Measurements from ENCODE around the gene IGSF22. TPM values are rescaled to one million over a fixed set of nuclear protein-coding genes. Genes with fewer than 3 reads are reported as not detected.

IGSF22 gene
- total and polyA plus RNA-seq, 2 of the 13 experiments (the other 11 are each of a cell fraction or from before 2014, with no cell fraction given) = not detected

DNA sequence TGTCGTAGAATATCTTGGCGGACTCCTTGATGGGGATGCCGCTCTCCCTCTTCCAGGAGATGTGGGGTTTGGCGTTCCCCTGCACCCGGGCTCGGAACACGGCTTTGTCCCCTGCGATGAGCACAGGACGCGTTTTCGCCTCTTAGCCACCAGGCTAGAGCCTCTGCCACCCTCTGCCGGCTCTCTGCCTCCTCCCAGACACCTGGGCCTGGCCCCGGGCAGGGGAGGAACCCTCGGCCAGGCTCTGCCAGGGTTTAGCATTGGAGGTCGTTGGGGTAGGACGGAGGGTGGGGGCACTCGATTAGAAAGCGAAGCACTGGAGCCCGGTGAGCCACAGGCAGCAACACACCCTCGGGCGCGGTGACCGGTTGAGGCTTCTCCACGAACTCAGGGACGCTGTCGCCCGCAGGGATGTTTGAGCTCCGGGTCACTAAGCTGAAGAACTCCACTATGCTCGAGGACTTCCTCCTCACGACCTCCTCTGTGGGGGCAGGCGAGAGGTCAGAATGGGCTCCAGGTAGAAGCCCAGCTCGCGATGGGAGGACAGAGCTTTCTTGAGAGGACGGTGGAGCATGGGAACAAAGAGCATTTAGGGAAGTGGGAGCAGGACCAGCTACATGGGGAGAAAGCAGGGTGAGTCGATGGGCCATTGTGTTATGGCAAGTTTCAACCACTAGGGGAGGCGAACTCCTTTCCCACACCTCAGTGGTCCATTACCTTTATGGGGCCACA, 4.3 kb downstream of the IGSF22 start (continued):
- 0 out of 2 replicates have a peak, but pooled peaks have one; percentile 34 for TF ChIP-seq MTA1 (CRISPR knock-in tag; IDR thresholded peaks at IDR 0.05; ENCODE audit: borderline replicate concordance)
- TF ChIP-seq, protein P1, sequence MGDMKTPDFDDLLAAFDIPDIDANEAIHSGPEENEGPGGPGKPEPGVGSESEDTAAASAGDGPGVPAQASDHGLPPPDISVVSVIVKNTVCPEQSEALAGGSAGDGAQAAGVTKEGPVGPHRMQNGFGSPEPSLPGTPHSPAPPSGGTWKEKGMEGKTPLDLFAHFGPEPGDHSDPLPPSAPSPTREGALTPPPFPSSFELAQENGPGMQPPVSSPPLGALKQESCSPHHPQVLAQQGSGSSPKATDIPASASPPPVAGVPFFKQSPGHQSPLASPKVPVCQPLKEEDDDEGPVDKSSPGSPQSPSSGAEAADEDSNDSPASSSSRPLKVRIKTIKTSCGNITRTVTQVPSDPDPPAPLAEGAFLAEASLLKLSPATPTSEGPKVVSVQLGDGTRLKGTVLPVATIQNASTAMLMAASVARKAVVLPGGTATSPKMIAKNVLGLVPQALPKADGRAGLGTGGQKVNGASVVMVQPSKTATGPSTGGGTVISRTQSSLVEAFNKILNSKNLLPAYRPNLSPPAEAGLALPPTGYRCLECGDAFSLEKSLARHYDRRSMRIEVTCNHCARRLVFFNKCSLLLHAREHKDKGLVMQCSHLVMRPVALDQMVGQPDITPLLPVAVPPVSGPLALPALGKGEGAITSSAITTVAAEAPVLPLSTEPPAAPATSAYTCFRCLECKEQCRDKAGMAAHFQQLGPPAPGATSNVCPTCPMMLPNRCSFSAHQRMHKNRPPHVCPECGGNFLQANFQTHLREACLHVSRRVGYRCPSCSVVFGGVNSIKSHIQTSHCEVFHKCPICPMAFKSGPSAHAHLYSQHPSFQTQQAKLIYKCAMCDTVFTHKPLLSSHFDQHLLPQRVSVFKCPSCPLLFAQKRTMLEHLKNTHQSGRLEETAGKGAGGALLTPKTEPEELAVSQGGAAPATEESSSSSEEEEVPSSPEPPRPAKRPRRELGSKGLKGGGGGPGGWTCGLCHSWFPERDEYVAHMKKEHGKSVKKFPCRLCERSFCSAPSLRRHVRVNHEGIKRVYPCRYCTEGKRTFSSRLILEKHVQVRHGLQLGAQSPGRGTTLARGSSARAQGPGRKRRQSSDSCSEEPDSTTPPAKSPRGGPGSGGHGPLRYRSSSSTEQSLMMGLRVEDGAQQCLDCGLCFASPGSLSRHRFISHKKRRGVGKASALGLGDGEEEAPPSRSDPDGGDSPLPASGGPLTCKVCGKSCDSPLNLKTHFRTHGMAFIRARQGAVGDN (CRISPR knock-in tag; IDR thresholded peaks at IDR 0.05) = peak; percentile 45; the same call in 1 of the 2 replicates
- TF ChIP-seq HOXA3 (CRISPR knock-in tag; IDR thresholded peaks at IDR 0.05) = 0 out of 2 replicates have a peak, but pooled peaks have one; percentile 15
- no peak for TF ChIP-seq NR2F6 (IDR thresholded peaks at IDR 0.05)
- no peak for TF ChIP-seq NR2F6 (CRISPR knock-in tag; IDR thresholded peaks at IDR 0.05)
- TF ChIP-seq ZNF501 (CRISPR knock-in tag; IDR thresholded peaks at IDR 0.05) = 0 out of 2 replicates have a peak, but pooled peaks have one; percentile 12
- TF ChIP-seq TARDBP (CRISPR knock-in tag; IDR thresholded peaks at IDR 0.05) = no peak
- TF ChIP-seq, protein P2, sequence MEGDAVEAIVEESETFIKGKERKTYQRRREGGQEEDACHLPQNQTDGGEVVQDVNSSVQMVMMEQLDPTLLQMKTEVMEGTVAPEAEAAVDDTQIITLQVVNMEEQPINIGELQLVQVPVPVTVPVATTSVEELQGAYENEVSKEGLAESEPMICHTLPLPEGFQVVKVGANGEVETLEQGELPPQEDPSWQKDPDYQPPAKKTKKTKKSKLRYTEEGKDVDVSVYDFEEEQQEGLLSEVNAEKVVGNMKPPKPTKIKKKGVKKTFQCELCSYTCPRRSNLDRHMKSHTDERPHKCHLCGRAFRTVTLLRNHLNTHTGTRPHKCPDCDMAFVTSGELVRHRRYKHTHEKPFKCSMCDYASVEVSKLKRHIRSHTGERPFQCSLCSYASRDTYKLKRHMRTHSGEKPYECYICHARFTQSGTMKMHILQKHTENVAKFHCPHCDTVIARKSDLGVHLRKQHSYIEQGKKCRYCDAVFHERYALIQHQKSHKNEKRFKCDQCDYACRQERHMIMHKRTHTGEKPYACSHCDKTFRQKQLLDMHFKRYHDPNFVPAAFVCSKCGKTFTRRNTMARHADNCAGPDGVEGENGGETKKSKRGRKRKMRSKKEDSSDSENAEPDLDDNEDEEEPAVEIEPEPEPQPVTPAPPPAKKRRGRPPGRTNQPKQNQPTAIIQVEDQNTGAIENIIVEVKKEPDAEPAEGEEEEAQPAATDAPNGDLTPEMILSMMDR (CRISPR knock-in tag; IDR thresholded peaks at IDR 0.05) = peak; percentile 45
- TF ChIP-seq SETDB1 (CRISPR knock-in tag; IDR thresholded peaks at IDR 0.05; ENCODE audit: borderline replicate concordance) = peak; percentile 47; the same call in 1 of the 2 replicates
- no peak for TF ChIP-seq SRSF1 (optimal IDR thresholded peaks at IDR 0.05; ENCODE audit: low read depth, low read length)

Measured in HepG2 (cell line).